Esophagus muscularis mucosa (tissue), 4 donors: ENCODE data around the gene FAM234A. TPM values are rescaled to one million over a fixed set of nuclear protein-coding genes. Genes with fewer than 3 reads are reported as not detected.
A peak's percentile ranks its signal among the peaks of the same experiment; 100 is the strongest.

Experiments
- DNase-seq: peaks from one replicate; pipeline ENCODE4 v3.0.0-alpha.2; 2017; ENCODE audit errors: extremely low spot score
- H3K27ac ChIP-seq, 4 donors: fragments of 200-600 bp; sonication (generic); replicated peaks in 1 of 4; 1 replicate in 3 of 4; 2 replicates in 1 of 4; pipeline ENCODE4 v1.5.1; 2016 to 2019; ENCODE audit warnings: mild to moderate bottlenecking in 1 of 4
- H3K27me3 ChIP-seq, 4 donors: fragments of 200-600 bp; sonication (generic); one replicate each; pipeline versions ENCODE4 v1.5.1 to v1.6.0; 2016 to 2019
- H3K36me3 ChIP-seq, 4 donors: fragments of 200-600 bp; sonication (generic); one replicate each; pipeline ENCODE4 v1.5.1; 2016 to 2019
- H3K4me1 ChIP-seq, 4 donors: fragments of 200-600 bp; sonication (generic); one replicate each; pipeline ENCODE4 v1.5.1; 2016 to 2019
- H3K4me3 ChIP-seq, 4 donors: fragments of 200-600 bp; sonication (generic); 1 replicate in 2 of 4; 2 replicates in 2 of 4; pipeline ENCODE4 v1.5.1; 2016 to 2019; ENCODE audit warnings: mild to moderate bottlenecking in 4 of 4, moderate library complexity in 1 of 4
- H3K9me3 ChIP-seq, 4 donors: fragments of 200-600 bp; sonication (generic); 1 replicate in 3 of 4; 2 replicates in 1 of 4; pipeline ENCODE4 v1.5.1; 2016 to 2019
- EP300 ChIP-seq: sonication (generic); formaldehyde crosslinking; IDR thresholded peaks from one replicate; pipeline ENCODE4 v1.6.1; 2017; ENCODE audit warnings: antibody characterized with exemption
- POLR2A ChIP-seq: fragments of 450-650 bp; IDR thresholded peaks from one replicate; pipeline ENCODE4 v1.6.1; 2017; ENCODE audit warnings: antibody characterized with exemption, moderate library complexity, mild to moderate bottlenecking, low read depth
- POLR2AphosphoS5 ChIP-seq, 2 donors: sonication (generic); formaldehyde crosslinking; IDR thresholded peaks; one replicate each; pipeline ENCODE4 v1.6.1; 2017; ENCODE audit warnings: antibody characterized with exemption in 2 of 2
- WGBS: methylation state at CpG from one replicate; pipeline ENCODE4 v1.1.5; 2018; 5-methylcytosine and 5-hydroxymethylcytosine counted together
- intact Hi-C: fragments of 100-400 bp; cut with DNase I; formaldehyde crosslinking; loops from one replicate; pipeline ENCODE4 v1.15.1; 2023
- total RNA-seq, 4 donors: library from RNA; depleted of rRNA; stranded (reverse); fragments of >200 nt; gene quantifications; one replicate each; pipeline versions ENCODE4 v1.1.0 to v1.2.1, GENCODE V29; 2016
- TF ChIP-seq, protein P1 (sequence below), 3 experiments: fragments of 200-600 bp in 2 of 3; fragments of 450-650 bp in 1 of 3; sonication (generic) in 2 of 3; IDR thresholded peaks; one replicate each; pipeline ENCODE4 v1.5.1; 2017 to 2019; ENCODE audit warnings: antibody characterized with exemption in 3 of 3, mild to moderate bottlenecking in 2 of 3, moderate library complexity in 1 of 3

The FAM234A gene
- total RNA-seq, 4 donors from 2014 or later = 61.0 to 129 (median 78.1) TPM

DNA sequence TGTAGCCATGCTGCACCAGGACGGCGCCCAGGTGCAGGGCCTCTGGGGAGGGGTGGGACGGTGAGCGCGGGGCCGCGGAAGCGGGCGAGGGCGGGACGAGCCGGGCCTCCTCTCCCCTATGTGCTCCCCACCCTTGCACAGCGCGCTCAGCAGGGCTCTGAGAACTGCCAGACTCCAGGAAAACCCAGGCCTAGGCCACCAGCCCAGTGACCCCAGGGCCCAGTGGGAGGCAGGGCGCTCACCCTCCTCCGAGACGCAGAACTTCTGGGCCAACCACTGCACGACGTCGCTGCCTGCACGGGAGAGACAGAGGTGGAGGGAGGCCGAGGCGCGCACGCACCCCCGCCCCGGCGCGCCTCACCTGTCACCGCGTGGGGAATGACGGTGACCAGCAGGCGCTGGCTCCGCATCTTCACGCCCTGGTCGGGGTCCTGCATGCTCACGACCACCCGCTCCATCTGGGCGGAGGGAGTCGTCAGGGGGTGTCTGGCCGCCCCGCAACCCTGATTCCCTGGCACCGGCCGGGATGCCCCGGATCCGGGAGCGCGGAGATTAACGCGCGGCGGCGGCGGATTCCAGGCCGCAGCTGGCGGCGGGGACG, 40.5 kb downstream of the FAM234A start:
- Histone ChIP-seq H3K27me3 (peaks cover 0 to 27% (median 0%) of the 10 kb centered on the region in 4 donors), H3K4me1 (peaks cover 12 to 29% (median 22%) of the 10 kb centered on the region in 4 donors), H3K27ac (peak overlapping the region in 2 of 4 donors; percentile 36 to 43), H3K9me3 (no peaks in the 10 kb centered on the region), H3K4me3 (peak overlapping the region; percentile 57 to 72 (median 62)), H3K36me3 (peaks cover 0 to 7% (median 2%) of the 10 kb centered on the region in 4 donors)
- no CpG with 5 or more reads among the region's 58 CpGs for WGBS
- DNase-seq = no peak
- intact Hi-C loops = no loop called here
- TF ChIP-seq EP300 = no peak
- TF ChIP-seq, protein P1, sequence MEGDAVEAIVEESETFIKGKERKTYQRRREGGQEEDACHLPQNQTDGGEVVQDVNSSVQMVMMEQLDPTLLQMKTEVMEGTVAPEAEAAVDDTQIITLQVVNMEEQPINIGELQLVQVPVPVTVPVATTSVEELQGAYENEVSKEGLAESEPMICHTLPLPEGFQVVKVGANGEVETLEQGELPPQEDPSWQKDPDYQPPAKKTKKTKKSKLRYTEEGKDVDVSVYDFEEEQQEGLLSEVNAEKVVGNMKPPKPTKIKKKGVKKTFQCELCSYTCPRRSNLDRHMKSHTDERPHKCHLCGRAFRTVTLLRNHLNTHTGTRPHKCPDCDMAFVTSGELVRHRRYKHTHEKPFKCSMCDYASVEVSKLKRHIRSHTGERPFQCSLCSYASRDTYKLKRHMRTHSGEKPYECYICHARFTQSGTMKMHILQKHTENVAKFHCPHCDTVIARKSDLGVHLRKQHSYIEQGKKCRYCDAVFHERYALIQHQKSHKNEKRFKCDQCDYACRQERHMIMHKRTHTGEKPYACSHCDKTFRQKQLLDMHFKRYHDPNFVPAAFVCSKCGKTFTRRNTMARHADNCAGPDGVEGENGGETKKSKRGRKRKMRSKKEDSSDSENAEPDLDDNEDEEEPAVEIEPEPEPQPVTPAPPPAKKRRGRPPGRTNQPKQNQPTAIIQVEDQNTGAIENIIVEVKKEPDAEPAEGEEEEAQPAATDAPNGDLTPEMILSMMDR (IDR thresholded peaks at IDR 0.05) = no peak
- TF ChIP-seq POLR2A = no peak
- no peak for TF ChIP-seq POLR2AphosphoS5 (IDR thresholded peaks at IDR 0.05)

DNA sequence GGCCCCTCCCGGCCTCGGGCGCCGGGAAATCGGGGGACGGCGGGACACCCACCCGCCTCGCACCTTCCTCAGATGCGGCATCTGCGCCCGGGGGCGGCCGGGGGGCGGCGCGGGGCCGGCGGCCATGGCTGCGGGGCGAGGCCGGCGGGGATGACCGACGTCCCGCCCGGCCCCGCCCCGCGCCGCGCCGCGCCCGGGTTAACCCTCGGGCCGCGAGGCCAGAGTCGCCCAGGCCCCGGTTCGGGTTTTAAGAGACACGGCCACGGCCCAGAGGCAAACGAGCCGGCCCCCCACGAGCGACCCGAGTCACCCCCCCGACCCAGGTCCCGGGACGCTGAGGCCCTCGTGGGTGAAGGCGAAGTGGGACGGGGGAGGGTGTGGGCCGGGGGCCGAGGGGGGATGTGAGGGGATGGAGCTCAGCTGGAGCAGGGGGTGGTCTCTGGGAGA, 41.2 kb downstream of the FAM234A start, which contains the start of gene RGS11:
RGS11 (minus strand) TSS at position 159 of the 447 bp plus-strand sequence; CDS start at position 126, 33 bp downstream.
- TF ChIP-seq EP300 (no peak), POLR2A (no peak), POLR2AphosphoS5 (IDR thresholded peaks at IDR 0.05) (no peak)
- Histone ChIP-seq H3K27ac (peak within 1 kb of the TSS in 3 of 4 donors; percentile 36 to 44 (median 43)), H3K36me3 (peaks cover 0 to 7% (median 2%) of the 10 kb centered on the region in 4 donors), H3K27me3 (peaks cover 0 to 31% (median 2%) of the 10 kb centered on the region in 4 donors), H3K9me3 (no peaks in the 10 kb centered on the region), H3K4me1 (peaks cover 15 to 34% (median 26%) of the 10 kb centered on the region in 4 donors), H3K4me3 (peak within 1 kb of the TSS; percentile 57 to 72 (median 62))
- WGBS = 10% methylated on average over 8 of the region's 56 CpGs
- DNase-seq = no peak
- intact Hi-C loops = no loop called here

DNA sequence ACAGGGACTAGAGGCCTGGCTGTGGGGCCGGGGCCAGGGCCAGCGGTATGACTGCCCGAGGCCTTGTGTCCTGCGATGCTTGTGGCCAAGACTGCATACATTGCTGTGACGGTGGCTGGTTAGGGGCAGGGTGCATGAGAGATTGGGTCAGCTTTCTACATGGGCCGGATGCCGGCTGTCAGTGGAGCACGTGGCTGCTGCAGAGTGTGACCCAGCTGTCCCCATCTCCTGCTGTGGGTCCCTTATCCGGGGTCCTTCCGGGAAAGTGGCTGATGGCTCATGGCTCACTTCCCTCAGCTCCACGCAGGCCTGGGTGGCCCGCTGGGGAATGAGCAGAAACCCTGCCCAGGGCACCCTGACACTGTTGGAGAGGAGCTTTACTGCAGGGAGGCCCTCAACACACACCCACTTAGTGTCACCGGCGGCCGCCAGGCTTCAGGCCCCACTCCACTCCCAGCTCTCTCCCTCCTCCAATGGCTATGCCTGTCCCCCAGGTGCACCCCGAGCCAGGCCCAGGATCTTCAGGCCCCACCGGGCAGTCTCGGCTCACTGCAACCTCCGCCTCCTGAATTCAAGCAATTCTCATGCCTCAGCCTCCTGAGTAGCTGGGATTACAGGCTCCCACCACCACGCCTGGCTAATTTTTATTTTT, 41.9 kb downstream of the FAM234A start:
- intact Hi-C loops = no loop called here
- Histone ChIP-seq H3K27me3 (peaks cover 0 to 39% (median 8%) of the 10 kb centered on the region in 4 donors), H3K4me3 (peak overlapping the region; percentile 57 to 72 (median 62)), H3K4me1 (peaks cover 20 to 41% (median 33%) of the 10 kb centered on the region in 4 donors), H3K36me3 (peaks cover 0 to 7% (median 2%) of the 10 kb centered on the region in 4 donors), H3K27ac (peak overlapping the region in 2 of 4 donors; percentile 33 to 43), H3K9me3 (no peaks in the 10 kb centered on the region)
- whole genome bisulfite sequencing = 85% methylated on average over 13 of the region's 20 CpGs
- no peak for TF ChIP-seq POLR2A
- no peak for TF ChIP-seq POLR2AphosphoS5 (IDR thresholded peaks at IDR 0.05)
- TF ChIP-seq, protein P1 (IDR thresholded peaks at IDR 0.05) = no peak
- TF ChIP-seq EP300 = no peak
- DNase-seq = no peak

DNA sequence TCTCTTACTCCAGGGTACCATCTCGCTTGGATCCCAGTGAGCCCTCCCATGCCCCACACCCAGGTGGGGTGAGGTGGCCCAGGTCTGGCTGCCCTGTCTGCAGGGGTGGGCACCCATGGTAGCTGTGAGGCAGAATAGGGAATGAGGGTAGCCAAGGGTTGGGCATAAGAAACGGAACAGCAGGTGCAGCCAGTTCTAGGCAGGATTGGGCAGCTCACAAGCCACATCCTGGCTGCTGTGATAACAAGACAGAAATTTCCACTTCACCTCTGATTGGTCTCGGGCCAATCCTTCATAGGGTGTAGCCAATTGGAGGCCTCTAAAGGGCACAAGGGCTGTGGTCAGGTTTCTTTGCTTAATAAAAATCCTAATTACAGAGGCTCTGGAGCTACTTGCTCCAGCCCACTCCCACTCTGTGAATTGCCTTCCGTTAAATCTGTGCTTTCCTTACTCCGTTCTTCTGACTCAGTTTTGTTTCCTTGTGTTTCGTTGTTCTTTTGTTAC, 44.3 kb downstream of the FAM234A start:
- no peak for DNase-seq
- intact Hi-C loops = no loop called here
- Histone ChIP-seq H3K4me3 (no peak overlapping the region), H3K4me1 (peaks cover 20 to 46% (median 36%) of the 10 kb centered on the region in 4 donors), H3K27me3 (peaks cover 0 to 56% (median 11%) of the 10 kb centered on the region in 4 donors), H3K9me3 (no peaks in the 10 kb centered on the region), H3K36me3 (no peaks in the 10 kb centered on the region), H3K27ac (no peak overlapping the region)
- TF ChIP-seq, protein P1 (IDR thresholded peaks at IDR 0.05) = no peak
- TF ChIP-seq POLR2AphosphoS5 (IDR thresholded peaks at IDR 0.05) (no peak), POLR2A (no peak), EP300 (no peak)
- WGBS = 71% methylated on average over 6 of the region's 6 CpGs

DNA sequence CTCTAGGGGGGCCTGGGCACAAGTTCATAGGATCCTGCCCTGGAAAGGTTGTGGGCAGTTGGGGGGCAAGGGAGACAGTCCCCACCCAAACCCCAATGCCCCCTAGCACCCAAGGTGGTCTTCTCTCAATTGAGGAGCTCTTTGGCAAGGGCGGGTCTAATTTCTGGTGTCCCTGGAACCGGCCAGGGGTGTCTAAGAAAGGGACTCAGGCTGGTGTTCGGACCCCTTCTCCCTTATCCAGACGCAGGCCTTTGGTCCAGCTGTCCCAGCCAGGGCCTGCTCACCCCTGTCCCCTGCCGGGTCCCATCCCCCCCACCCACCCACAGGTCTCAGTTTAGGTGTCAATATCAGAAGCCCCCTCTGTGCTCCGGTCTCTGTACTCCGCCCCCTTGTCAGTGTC, 44.9 kb downstream of the FAM234A start:
- Histone ChIP-seq H3K4me3 (no peak overlapping the region), H3K27ac (no peak overlapping the region), H3K9me3 (no peaks in the 10 kb centered on the region), H3K4me1 (peaks cover 19 to 43% (median 33%) of the 10 kb centered on the region in 4 donors), H3K27me3 (peaks cover 0 to 50% (median 11%) of the 10 kb centered on the region in 4 donors), H3K36me3 (no peaks in the 10 kb centered on the region)
- intact Hi-C loops = no loop called here
- no peak for DNase-seq
- 96% methylated on average over 4 of the region's 7 CpGs for WGBS
- TF ChIP-seq POLR2AphosphoS5 (IDR thresholded peaks at IDR 0.05) (no peak), EP300 (no peak), POLR2A (no peak)
- TF ChIP-seq, protein P1 (IDR thresholded peaks at IDR 0.05) = no peak
